CD14-positive monocyte (primary cell): Measurements from ENCODE around the gene ZCCHC14. TPM values are rescaled to one million over a fixed set of nuclear protein-coding genes. Genes with fewer than 3 reads are reported as not detected.

ENCODE experiments used
- DNase-seq, 3 donors: peaks; one replicate each; pipeline ENCODE4 v3.0.0-alpha.2; 2011 to 2022
- H2AFZ ChIP-seq: 2 replicates; pipeline ENCODE4 v1.6.0; 2012; ENCODE audit warnings: mild to moderate bottlenecking, low read depth, low read length, inconsistent platforms; ENCODE audit not compliant: insufficient read depth, poor library complexity, severe bottlenecking
- H3K27ac ChIP-seq, 2 donors: 1 replicate in 1 of 2; 2 replicates in 1 of 2; pipeline ENCODE4 v1.5.1; 2012 to 2013; ENCODE audit warnings: low read length in 2 of 2, control low read depth in 1 of 2, inconsistent platforms in 1 of 2, low read depth in 1 of 2, mild to moderate bottlenecking in 1 of 2
- H3K27me3 ChIP-seq, 2 donors: one replicate each; pipeline versions ENCODE4 v1.6.0 to v1.6.1; 2011 to 2013; ENCODE audit warnings: low read length in 2 of 2; ENCODE audit not compliant: control insufficient read depth in 2 of 2, insufficient read depth in 2 of 2
- H3K36me3 ChIP-seq, 2 donors: replicated peaks in 1 of 2; 1 replicate in 1 of 2; 2 replicates in 1 of 2; pipeline versions ENCODE4 v1.5.1 to v1.6.1; 2012 to 2013; ENCODE audit warnings: low read length in 2 of 2, control low read depth in 1 of 2, inconsistent platforms in 1 of 2, mild to moderate bottlenecking in 1 of 2; ENCODE audit not compliant: insufficient read depth in 2 of 2, control insufficient read depth in 1 of 2
- H3K4me1 ChIP-seq, 2 donors: 1 replicate in 1 of 2; 2 replicates in 1 of 2; pipeline versions ENCODE4 v1.5.1 to v1.6.1; 2012 to 2013; ENCODE audit warnings: low read length in 2 of 2, control low read depth in 1 of 2, inconsistent platforms in 1 of 2, mild to moderate bottlenecking in 1 of 2, moderate library complexity in 1 of 2; ENCODE audit not compliant: insufficient read depth in 2 of 2, control insufficient read depth in 1 of 2
- H3K4me2 ChIP-seq: replicated peaks from 2 replicates; pipeline ENCODE3; 2012; ENCODE audit warnings: low read length, moderate library complexity, mild to moderate bottlenecking; ENCODE audit not compliant: poor library complexity, severe bottlenecking; ENCODE audit errors: extremely low read depth
- H3K4me3 ChIP-seq, 3 experiments: fragments of 200-600 bp in 1 of 3; sonication (generic) in 1 of 3; replicated peaks in 1 of 3; 1 replicate in 2 of 3; 2 replicates in 1 of 3; pipeline ENCODE4 v1.5.1; 2011 to 2013; ENCODE audit warnings: low read length in 3 of 3, mild to moderate bottlenecking in 3 of 3, control low read depth in 2 of 3, low read depth in 2 of 3, inconsistent platforms in 1 of 3, moderate library complexity in 1 of 3
- H3K79me2 ChIP-seq: 2 replicates; pipeline ENCODE4 v1.6.0; 2012; ENCODE audit warnings: mild to moderate bottlenecking, control low read depth, inconsistent platforms, low read length, moderate library complexity; ENCODE audit not compliant: insufficient read depth
- H3K9ac ChIP-seq: 2 replicates; pipeline ENCODE4 v1.6.0; 2017; ENCODE audit warnings: low read length, mild to moderate bottlenecking; ENCODE audit not compliant: insufficient read depth, poor library complexity, severe bottlenecking
- H3K9me3 ChIP-seq, 2 donors: replicated peaks in 1 of 2; 1 replicate in 1 of 2; 2 replicates in 1 of 2; pipeline versions ENCODE4 v1.5.1 to v1.6.1; 2012 to 2013; ENCODE audit warnings: low read length in 2 of 2, control low read depth in 1 of 2; ENCODE audit not compliant: control insufficient read depth in 1 of 2, insufficient read depth in 1 of 2
- H4K20me1 ChIP-seq: 2 replicates; pipeline ENCODE4 v1.6.0; 2012; ENCODE audit warnings: mild to moderate bottlenecking, low read length, control low read depth, moderate library complexity; ENCODE audit not compliant: insufficient read depth
- H3K27ac Mint-ChIP-seq, 7 donors: one replicate each; pipeline ENCODE4 v1.8.0; 2020; ENCODE audit warnings: mild to moderate bottlenecking in 7 of 7, mixed read lengths in 7 of 7, moderate library complexity in 6 of 7, inconsistent platforms in 2 of 7
- H3K27me3 Mint-ChIP-seq, 3 donors: one replicate each; pipeline ENCODE4 v1.8.0; 2021 to 2022; ENCODE audit warnings: low read depth in 3 of 3, mild to moderate bottlenecking in 3 of 3, mixed read lengths in 3 of 3, moderate library complexity in 3 of 3, inconsistent platforms in 1 of 3
- H3K36me3 Mint-ChIP-seq, 2 donors: one replicate each; pipeline ENCODE4 v1.8.0; 2020; ENCODE audit warnings: mixed read lengths in 2 of 2, inconsistent platforms in 1 of 2, mild to moderate bottlenecking in 1 of 2
- H3K4me1 Mint-ChIP-seq: one replicate; pipeline ENCODE4 v1.8.0; 2020; ENCODE audit warnings: mild to moderate bottlenecking, mixed read lengths
- H3K4me3 Mint-ChIP-seq, 2 donors: one replicate each; pipeline ENCODE4 v1.8.0; 2020; ENCODE audit warnings: mild to moderate bottlenecking in 2 of 2, mixed read lengths in 2 of 2, moderate library complexity in 1 of 2
- H3K9me3 Mint-ChIP-seq, 7 donors: one replicate each; pipeline ENCODE4 v1.8.0; 2020 to 2022; ENCODE audit warnings: mixed read lengths in 7 of 7, mild to moderate bottlenecking in 6 of 7, moderate library complexity in 6 of 7, inconsistent platforms in 2 of 7
- CTCF ChIP-seq: fragments of 200-600 bp; IDR thresholded peaks from one replicate; pipeline ENCODE4 v1.8.0; 2022; ENCODE audit warnings: antibody characterized with exemption, mild to moderate bottlenecking
- WGBS: methylation state at CpG from one replicate; pipeline ENCODE4 v1.1.5; 2013; ENCODE audit warnings: missing lambda C conversion rate; ENCODE audit not compliant: insufficient coverage; 5-methylcytosine and 5-hydroxymethylcytosine counted together
- intact Hi-C, 2 donors: fragments of 100-400 bp; cut with micrococcal nuclease; formaldehyde crosslinking; loops; one replicate each; pipeline versions ENCODE4 v1.15.0 to v1.15.1; 2023
- polyA plus RNA-seq, 3 donors: library from polyadenylated mRNA; depleted of rRNA in 1 of 3; unstranded in 2 of 3; stranded (reverse) in 1 of 3; fragments of 300-500 nt in 2 of 3; fragments of >200 nt in 1 of 3; fragmentation: Illumina TruSeq in 2 of 3; gene quantifications; 1 replicate in 2 of 3; 2 replicates in 1 of 3; pipeline ENCODE4 v1.2.3, GENCODE V29; 2012 to 2021

ZCCHC14 gene
- polyA plus RNA-seq, 3 donors: 0.11 to 4.0 (median 0.22) TPM

- TF ChIP-seq CTCF: no peak
- Histone ChIP-seq H3K27me3 (peaks cover 19 to 44% of the 10 kb centered on the region in 2 donors), H2AFZ (no peak overlapping the region), H3K9me3 (no peaks in the 10 kb centered on the region), H3K36me3 (no peaks in the 10 kb centered on the region), H3K4me2 (no peak overlapping the region), H3K9ac (no peak overlapping the region), H3K4me1 (peaks cover 2 to 5% of the 10 kb centered on the region in 2 donors), H4K20me1 (peaks cover 66% of the 10 kb centered on the region), H3K79me2 (no peaks in the 10 kb centered on the region), H3K27ac (no peak overlapping the region), H3K4me3 (no peak overlapping the region)
- H3K27me3 Mint-ChIP-seq: peaks cover 36 to 72% (median 60%) of the 10 kb centered on the region in 3 donors
- WGBS: 90% methylated on average over 2 of the region's 6 CpGs
- peak overlapping the region in 1 of 2 donors; percentile 57 for H3K4me3 Mint-ChIP-seq
- peaks cover 14 to 25% of the 10 kb centered on the region in 2 donors for H3K36me3 Mint-ChIP-seq
- intact Hi-C loops: no loop called here
- peak overlapping the region in 1 of 7 donors; percentile 5 for H3K27ac Mint-ChIP-seq
- peaks cover 19% of the 10 kb centered on the region for H3K4me1 Mint-ChIP-seq
- no peak for DNase-seq
- peaks cover 0 to 9% (median 3%) of the 10 kb centered on the region in 7 donors for H3K9me3 Mint-ChIP-seq
Measured at GRCh38 chr16:87376660-87377059, 116.2 kb downstream of the ZCCHC14 start.

GRCh38 chr16:87375426-87376135, 117.2 kb downstream of the ZCCHC14 start:
- WGBS: 78% methylated on average over 5 of the region's 9 CpGs
- TF ChIP-seq CTCF: no peak
- Histone ChIP-seq H3K4me2 (no peak overlapping the region), H3K36me3 (no peaks in the 10 kb centered on the region), H3K27ac (no peak overlapping the region), H4K20me1 (peaks cover 75% of the 10 kb centered on the region), H3K4me1 (peaks cover 0 to 3% of the 10 kb centered on the region in 2 donors), H3K9me3 (peaks cover 0 to 7% of the 10 kb centered on the region in 2 donors), H3K79me2 (no peaks in the 10 kb centered on the region), H3K9ac (no peak overlapping the region), H2AFZ (no peak overlapping the region), H3K27me3 (peaks cover 29 to 45% of the 10 kb centered on the region in 2 donors), H3K4me3 (no peak overlapping the region)
- peaks cover 16 to 26% of the 10 kb centered on the region in 2 donors for H3K36me3 Mint-ChIP-seq
- peaks cover 43 to 75% (median 64%) of the 10 kb centered on the region in 3 donors for H3K27me3 Mint-ChIP-seq
- intact Hi-C loops: no loop called here
- H3K4me1 Mint-ChIP-seq: peaks cover 10% of the 10 kb centered on the region
- peaks cover 0 to 12% (median 3%) of the 10 kb centered on the region in 7 donors for H3K9me3 Mint-ChIP-seq
- DNase-seq: no peak
- H3K4me3 Mint-ChIP-seq: peak overlapping the region in 1 of 2 donors; percentile 82
- H3K27ac Mint-ChIP-seq: peak overlapping the region in 1 of 7 donors; percentile 59
